HEK293T (cell line): ENCODE data around the gene CELF2.

Source experiments
- CTCF ChIA-PET: fragments of 350-600 bp; formaldehyde crosslinking; extraction: SDS; loops from one replicate; lab custom pipeline; 2021; ENCODE audit warnings: antibody characterized with exemption, inconsistent platforms; lab: Yijun Ruan, JAX
- POLR2A ChIA-PET: fragments of 350-600 bp; formaldehyde crosslinking; extraction: SDS; loops from one replicate; lab custom pipeline; 2020; ENCODE audit warnings: antibody characterized with exemption, inconsistent platforms; lab: Yijun Ruan, JAX
- DNase-seq: peaks from one replicate; pipeline ENCODE4 v3.0.0; 2012; ENCODE audit warnings: mixed read lengths; ENCODE audit errors: extremely low spot score
- ARNT ChIP-seq: fragments of 450-650 bp; IDR thresholded peaks from 2 replicates; pipeline ENCODE4 v1.6.1; 2017; ENCODE audit warnings: mild to moderate bottlenecking
- BHLHE40 ChIP-seq: fragments of 450-650 bp; IDR thresholded peaks from 2 replicates; pipeline ENCODE4 v1.6.1; 2016; ENCODE audit warnings: mild to moderate bottlenecking, moderate library complexity, borderline replicate concordance
- CTBP1 ChIP-seq: fragments of 450-650 bp; IDR thresholded peaks from 2 replicates; pipeline ENCODE4 v1.6.1; 2016; ENCODE audit warnings: borderline replicate concordance
- ELF4 ChIP-seq: fragments of 450-650 bp; IDR thresholded peaks from 2 replicates; pipeline ENCODE4 v1.6.1; 2017; ENCODE audit warnings: antibody characterized with exemption
- FOXA1 ChIP-seq: fragments of 450-650 bp; IDR thresholded peaks from 2 replicates; pipeline ENCODE4 v1.6.1; 2016; ENCODE audit warnings: mild to moderate bottlenecking
- FOXK2 ChIP-seq: fragments of 450-650 bp; IDR thresholded peaks from 2 replicates; pipeline ENCODE4 v1.6.1; 2016; ENCODE audit warnings: mild to moderate bottlenecking
- FOXM1 ChIP-seq: fragments of 450-650 bp; IDR thresholded peaks from 2 replicates; pipeline ENCODE4 v1.6.1; 2017; ENCODE audit warnings: mild to moderate bottlenecking, borderline replicate concordance
- HDGF ChIP-seq: fragments of 450-650 bp; IDR thresholded peaks from 2 replicates; pipeline ENCODE4 v1.6.1; 2017; ENCODE audit warnings: antibody characterized with exemption, borderline replicate concordance
- L3MBTL2 ChIP-seq: fragments of 450-650 bp; conservative IDR thresholded peaks from 2 replicates; pipeline ENCODE4 v1.6.1; 2016; ENCODE audit warnings: mild to moderate bottlenecking
- LEF1 ChIP-seq: fragments of 450-650 bp; IDR thresholded peaks from 2 replicates; pipeline ENCODE4 v1.6.1; 2017; ENCODE audit warnings: mild to moderate bottlenecking, borderline replicate concordance
- NFRKB ChIP-seq: fragments of 450-650 bp; IDR thresholded peaks from 2 replicates; pipeline ENCODE4 v1.6.1; 2016; ENCODE audit warnings: mild to moderate bottlenecking, moderate library complexity
- PKNOX1 ChIP-seq: fragments of 450-650 bp; IDR thresholded peaks from 2 replicates; pipeline ENCODE4 v1.6.1; 2016
- SP1 ChIP-seq: fragments of 450-650 bp; IDR thresholded peaks from 2 replicates; pipeline ENCODE4 v1.6.1; 2017
- SUZ12 ChIP-seq: fragments of 450-650 bp; IDR thresholded peaks from 2 replicates; pipeline ENCODE4 v1.6.1; 2016; ENCODE audit warnings: mild to moderate bottlenecking
- TARDBP ChIP-seq: fragments of 450-650 bp; IDR thresholded peaks from 2 replicates; pipeline ENCODE4 v1.6.1; 2016
- ZNF384 ChIP-seq: fragments of 450-650 bp; IDR thresholded peaks from 2 replicates; pipeline ENCODE4 v1.6.1; 2016

CELF2 gene

GRCh38 chr10:11373717-11374171, 356.1 kb downstream of the CELF2 start:
- TF ChIP-seq TARDBP (no peak), CTBP1 (no peak), ARNT (no peak), SP1 (no peak), FOXM1 (no peak)
- POLR2A ChIA-PET: interaction anchor here (1.2 kb wide), 1 partner anchor 9 kb away, joined by 4 read pairs; no protein-coding TSS in a partner anchor
- CTCF ChIA-PET: no interaction called here
- no peak for DNase-seq

GRCh38 chr10:11377267-11377666, 359.6 kb downstream of the CELF2 start:
- CTCF ChIA-PET: interaction anchor here (0.9 kb wide), 1 partner anchor 348 kb away, joined by 3 read pairs; no protein-coding TSS in a partner anchor
- POLR2A ChIA-PET: no interaction called here
- DNase-seq: no peak

GRCh38 chr10:11378835-11379234, 361.2 kb downstream of the CELF2 start:
- CTCF ChIA-PET: no interaction called here
- POLR2A ChIA-PET: no interaction called here

More at GRCh38 chr10:11377267-11377666, 359.6 kb downstream of the CELF2 start:
- TF ChIP-seq NFRKB (no peak), SP1 (no peak), ARNT (no peak), FOXA1 (no peak), LEF1 (no peak), TARDBP (no peak), CTBP1 (no peak), FOXM1 (no peak), ZNF384 (no peak), PKNOX1 (no peak), BHLHE40 (no peak), HDGF (no peak), ELF4 (no peak), FOXK2 (no peak), SUZ12 (no peak), L3MBTL2 (no peak)

GRCh38 chr10:11379771-11380170, 362.1 kb downstream of the CELF2 start:
- no peak for DNase-seq
- CTCF ChIA-PET: no interaction called here
- POLR2A ChIA-PET: no interaction called here
- TF ChIP-seq FOXA1: no peak
- no peak for TF ChIP-seq FOXM1
- TF ChIP-seq ZNF384: no peak
- no peak for TF ChIP-seq BHLHE40
- TF ChIP-seq LEF1: no peak
- TF ChIP-seq PKNOX1: no peak
- TF ChIP-seq FOXK2: no peak
- TF ChIP-seq NFRKB: no peak
- TF ChIP-seq HDGF: no peak
- TF ChIP-seq CTBP1: no peak
- no peak for TF ChIP-seq TARDBP
- TF ChIP-seq L3MBTL2: no peak
- no peak for TF ChIP-seq ARNT

More at GRCh38 chr10:11378835-11379234, 361.2 kb downstream of the CELF2 start:
- no peak for TF ChIP-seq CTBP1
- TF ChIP-seq FOXA1: no peak
- TF ChIP-seq L3MBTL2: no peak
- TF ChIP-seq PKNOX1: no peak
- no peak for TF ChIP-seq FOXK2
- no peak for TF ChIP-seq ARNT
- TF ChIP-seq FOXM1: no peak
- no peak for TF ChIP-seq TARDBP
- TF ChIP-seq SP1: no peak
- no peak for TF ChIP-seq LEF1
- TF ChIP-seq NFRKB: no peak
- no peak for TF ChIP-seq HDGF
- no peak for TF ChIP-seq SUZ12
- no peak for TF ChIP-seq BHLHE40
- no peak for TF ChIP-seq ELF4
- no peak for DNase-seq

- ChIA-PET POLR2A (no interaction called here), CTCF (no interaction called here)
- no peak for DNase-seq
- TF ChIP-seq CTBP1 (no peak), SP1 (no peak), ARNT (no peak), ELF4 (no peak), FOXM1 (no peak), BHLHE40 (no peak), L3MBTL2 (no peak), ZNF384 (no peak), SUZ12 (no peak), FOXK2 (no peak)
Observed at GRCh38 chr10:11381023-11381422, 363.4 kb downstream of the CELF2 start.

GRCh38 chr10:11381511-11381910, 363.8 kb downstream of the CELF2 start:
- POLR2A ChIA-PET: no interaction called here

More at GRCh38 chr10:11381511-11381910, 363.8 kb downstream of the CELF2 start:
- CTCF ChIA-PET: no interaction called here
- DNase-seq: no peak
- TF ChIP-seq PKNOX1 (no peak), HDGF (no peak)
